SH-SY5Y (cell line): Measurements from ENCODE around the gene UCHL3.

Source experiments
- GATA2 ChIP-seq: IDR thresholded peaks from 2 replicates; pipeline ENCODE4 v1.6.1; 2011; ENCODE audit warnings: mild to moderate bottlenecking, low read depth, low read length
- GATA3 ChIP-seq: IDR thresholded peaks from 2 replicates; pipeline ENCODE4 v1.6.1; 2011; ENCODE audit warnings: low read depth, mild to moderate bottlenecking, low read length, moderate library complexity

DNA sequence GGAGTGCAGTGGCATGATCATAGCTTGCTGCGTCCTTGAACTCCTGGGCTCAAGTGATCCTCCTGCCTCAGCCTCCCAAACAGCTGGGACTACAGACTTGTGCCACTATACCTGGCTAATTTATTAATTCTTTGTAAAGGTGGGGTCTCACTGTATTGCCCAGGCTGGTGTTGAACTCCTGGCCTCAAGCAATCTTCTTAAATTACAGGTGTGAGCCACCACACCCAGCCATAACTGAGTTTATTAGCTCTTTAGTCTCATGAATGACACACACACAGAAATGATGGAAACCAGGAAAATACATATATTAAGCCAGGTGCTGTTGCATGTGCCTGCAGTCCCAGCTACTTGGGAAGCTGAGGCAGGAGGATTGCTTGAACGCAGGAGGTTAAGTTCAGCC, 53.4 kb downstream of the UCHL3 start:
- no peak for TF ChIP-seq GATA2
- no peak for TF ChIP-seq GATA3
